HL-60/S4 (cell line): ENCODE results near the gene REN.

Source experiments
- in situ Hi-C: fragments of 300-500 bp; cut with MboI; formaldehyde crosslinking; loops from 2 replicates; pipeline ENCODE4 v1.14.3; 2022; ENCODE audit warnings: low sequenced_read_pairs

Gene REN

DNA sequence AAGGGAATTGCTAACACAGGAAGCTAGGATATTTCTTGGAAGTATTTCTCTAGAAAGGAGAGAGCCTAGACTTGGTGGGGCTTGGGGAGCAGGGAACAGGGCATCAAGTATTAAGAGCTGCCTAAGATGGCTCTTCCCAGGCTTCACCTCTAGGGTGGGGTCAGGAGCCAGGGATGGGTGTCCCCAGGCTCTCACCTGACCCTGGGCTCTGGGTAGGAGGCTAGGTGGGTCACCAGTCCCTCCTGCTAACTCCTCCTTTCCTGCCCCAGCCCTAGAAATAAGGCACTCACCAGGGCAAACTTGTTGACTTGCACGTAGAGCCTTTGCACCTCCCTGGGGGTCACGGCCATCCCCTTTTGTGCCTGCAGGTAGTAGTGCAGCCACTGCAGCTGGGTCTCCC, 29.3 kb downstream of the REN start:
- in situ Hi-C loops, result loop anchor here (25.0 kb wide), 1 partner anchor 775 kb away; the partner anchor contains the start of gene FMOD

- in situ Hi-C loops, result loop anchor here (25.0 kb wide), 1 partner anchor 772 kb away; the partner anchor contains the start of gene FMOD
Measured at GRCh38 chr1:204134103-204134502, 32.0 kb downstream of the REN start.

DNA sequence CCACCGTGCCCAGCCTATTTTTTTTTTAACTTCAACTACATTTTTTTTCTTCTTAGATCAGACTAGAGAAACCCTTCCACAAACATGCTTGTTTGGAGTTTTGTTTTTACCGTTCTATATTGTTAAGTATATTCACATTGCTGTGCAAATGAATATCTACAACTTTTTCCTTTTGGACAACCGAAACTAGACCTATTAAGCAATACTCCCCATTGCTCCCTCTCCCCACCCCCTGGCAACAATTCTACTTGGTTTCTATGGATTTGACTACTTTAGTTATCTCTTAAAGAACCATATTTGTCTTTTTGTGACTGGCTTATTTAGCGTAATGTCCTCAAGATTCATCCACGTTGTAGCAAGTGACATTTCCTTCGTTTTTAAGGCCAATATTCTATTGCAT, 33.4 kb downstream of the REN start:
- in situ Hi-C loops, result loop anchor here (25.0 kb wide), 1 partner anchor 770 kb away; the partner anchor contains the start of gene FMOD

- in situ Hi-C loops, result loop anchor here (25.0 kb wide), 1 partner anchor 770 kb away; the partner anchor contains the start of gene FMOD
Measured at GRCh38 chr1:204131978-204132377, 34.2 kb downstream of the REN start.

GRCh38 chr1:204130981-204131892, 34.9 kb downstream of the REN start:
- in situ Hi-C loops, result loop anchor here (25.0 kb wide), 1 partner anchor 769 kb away; the partner anchor contains the start of gene FMOD

- in situ Hi-C loops, result loop anchor here (25.0 kb wide), 1 partner anchor 768 kb away; the partner anchor contains the start of gene FMOD
Measured at GRCh38 chr1:204130178-204130577, 36.0 kb downstream of the REN start.

DNA sequence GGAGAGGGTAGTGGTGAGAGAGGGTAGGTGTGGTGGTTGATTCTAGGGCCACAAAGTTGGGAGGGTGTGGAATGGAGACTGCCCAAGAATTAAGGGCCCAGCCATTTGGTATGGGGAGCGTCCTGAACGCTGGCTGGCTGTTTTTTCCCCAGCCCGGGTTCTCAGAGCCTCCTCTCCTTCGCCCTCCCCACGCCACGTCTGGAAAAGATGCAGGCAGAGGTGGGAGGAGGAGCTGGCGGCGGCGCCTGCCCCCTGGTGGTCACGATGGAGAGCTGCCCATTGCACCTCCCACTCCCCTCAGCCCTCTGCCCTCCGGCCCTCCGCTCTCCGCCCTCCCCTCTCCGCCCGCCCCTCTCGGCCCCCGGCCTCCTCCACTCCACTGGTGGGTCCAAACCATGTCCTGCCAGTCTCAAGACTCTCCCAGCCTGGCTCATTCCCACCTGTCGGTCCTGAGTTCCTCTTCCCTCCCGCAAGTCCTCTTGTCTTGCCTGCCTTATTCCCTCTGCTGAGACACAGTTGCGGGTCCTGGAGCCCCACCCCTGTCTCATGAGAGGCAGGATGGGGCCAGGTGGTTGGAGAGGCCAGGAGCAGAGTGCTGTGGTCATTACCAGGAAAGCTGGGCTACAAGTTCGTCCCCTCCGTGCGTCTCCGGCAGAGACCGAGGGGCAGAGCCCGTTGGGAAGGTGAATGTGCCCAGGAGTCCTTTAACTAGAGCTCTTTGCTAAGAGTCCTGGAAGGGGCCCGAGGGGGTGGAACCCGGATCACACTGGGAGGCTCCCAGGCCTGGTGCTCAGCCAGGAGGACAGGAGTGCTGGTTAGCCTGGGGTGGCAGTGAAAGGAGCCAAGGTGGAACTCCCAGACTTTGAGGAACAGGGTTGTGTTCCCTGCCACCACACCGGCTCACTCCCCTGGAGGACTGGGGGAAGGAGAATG, 36.9 kb downstream of the REN start:
- in situ Hi-C loops, result loop anchor here (5.0 to 25.0 kb wide), 2 partner anchors 257 to 767 kb away; partner anchors contain the start of gene FMOD

DNA sequence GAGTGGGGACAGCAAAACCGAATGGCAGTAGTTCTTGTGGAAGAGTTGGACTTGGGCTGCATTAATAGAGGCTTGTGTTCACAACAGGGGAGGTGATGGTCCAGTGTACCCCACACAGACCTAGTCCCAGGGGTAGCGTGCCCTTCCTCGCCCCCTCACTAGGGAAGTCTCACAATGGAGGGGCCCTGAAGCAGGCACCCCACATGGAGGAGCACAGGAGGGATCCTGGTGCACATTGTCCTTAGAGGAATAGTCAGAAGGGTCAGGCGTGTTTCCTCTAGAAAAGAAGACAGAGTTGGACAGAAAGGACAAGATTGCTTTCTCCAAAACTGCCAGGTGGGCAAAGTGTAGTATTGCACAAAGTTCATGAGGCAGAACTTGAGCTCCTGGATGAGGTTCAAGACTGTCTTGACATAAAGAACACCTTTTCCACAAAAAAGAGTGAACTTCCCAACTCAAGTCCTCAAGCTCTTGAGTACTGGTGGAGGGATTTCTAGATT, 37.6 kb downstream of the REN start:
- in situ Hi-C loops, result loop anchor here (5.0 to 25.0 kb wide), 2 partner anchors 256 to 766 kb away; partner anchors contain the start of gene FMOD

GRCh38 chr1:204127597-204128242, 38.4 kb downstream of the REN start:
- in situ Hi-C loops, result loop anchor here (5.0 to 25.0 kb wide), 2 partner anchors 255 to 765 kb away; partner anchors contain the start of gene FMOD

- in situ Hi-C loops, result loop anchor here (5.0 to 25.0 kb wide), 2 partner anchors 255 to 765 kb away; partner anchors contain the start of gene FMOD
Measured at GRCh38 chr1:204126956-204127355, 39.2 kb downstream of the REN start.

- in situ Hi-C loops, result loop anchor here (5.0 to 25.0 kb wide), 2 partner anchors 254 to 764 kb away; partner anchors contain the start of gene FMOD
Measured at GRCh38 chr1:204126386-204126785, 39.8 kb downstream of the REN start.

DNA sequence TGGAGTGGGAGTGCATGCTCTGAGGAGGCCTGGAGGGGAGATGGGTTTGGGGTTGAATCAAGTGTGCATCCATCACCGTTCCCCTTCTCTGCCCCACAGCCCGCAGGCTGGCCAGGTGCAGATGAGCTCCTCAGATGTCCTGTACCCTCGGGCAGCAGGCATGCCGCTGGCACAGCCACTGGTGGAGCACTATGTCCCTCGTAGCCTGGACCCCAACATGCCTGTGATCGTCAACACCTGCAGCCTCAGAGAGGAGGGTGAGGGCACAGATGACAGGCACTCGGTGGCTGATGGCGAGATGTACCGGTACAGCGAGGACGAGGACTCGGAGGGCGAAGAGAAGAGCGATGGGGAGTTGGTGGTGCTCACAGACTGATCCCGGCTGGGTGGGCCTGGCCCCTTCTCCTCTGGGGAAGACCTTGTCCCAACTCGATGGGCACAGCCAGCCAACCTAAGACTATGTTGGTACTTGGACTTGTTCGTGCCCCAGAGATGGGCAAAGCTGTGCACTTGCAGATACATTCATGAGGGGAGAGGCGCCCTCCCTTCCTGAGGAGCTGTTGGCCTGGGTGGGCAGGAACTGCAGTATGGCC, 40.3 kb downstream of the REN start:
- in situ Hi-C loops, result loop anchor here (5.0 to 25.0 kb wide), 2 partner anchors 254 to 764 kb away; partner anchors contain the start of gene FMOD

DNA sequence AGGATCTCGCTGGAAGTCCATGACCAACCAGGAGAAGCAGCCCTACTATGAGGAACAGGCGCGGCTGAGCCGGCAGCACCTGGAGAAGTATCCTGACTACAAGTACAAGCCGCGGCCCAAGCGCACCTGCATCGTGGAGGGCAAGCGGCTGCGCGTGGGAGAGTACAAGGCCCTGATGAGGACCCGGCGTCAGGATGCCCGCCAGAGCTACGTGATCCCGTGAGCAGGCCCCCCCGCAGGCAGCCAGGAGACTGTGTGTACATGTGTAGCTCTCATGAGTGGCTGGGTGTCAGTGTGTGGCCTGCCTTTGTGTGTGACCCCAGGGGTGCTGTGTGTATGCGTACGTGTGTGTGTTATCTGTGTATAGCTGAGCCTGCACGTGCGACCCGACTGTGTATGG, 41.5 kb downstream of the REN start:
- in situ Hi-C loops, result loop anchor here (5.0 to 25.0 kb wide), 2 partner anchors 252 to 762 kb away; partner anchors contain the start of gene FMOD

GRCh38 chr1:204123376-204123775, 42.8 kb downstream of the REN start:
- in situ Hi-C loops, result no loop called here

DNA sequence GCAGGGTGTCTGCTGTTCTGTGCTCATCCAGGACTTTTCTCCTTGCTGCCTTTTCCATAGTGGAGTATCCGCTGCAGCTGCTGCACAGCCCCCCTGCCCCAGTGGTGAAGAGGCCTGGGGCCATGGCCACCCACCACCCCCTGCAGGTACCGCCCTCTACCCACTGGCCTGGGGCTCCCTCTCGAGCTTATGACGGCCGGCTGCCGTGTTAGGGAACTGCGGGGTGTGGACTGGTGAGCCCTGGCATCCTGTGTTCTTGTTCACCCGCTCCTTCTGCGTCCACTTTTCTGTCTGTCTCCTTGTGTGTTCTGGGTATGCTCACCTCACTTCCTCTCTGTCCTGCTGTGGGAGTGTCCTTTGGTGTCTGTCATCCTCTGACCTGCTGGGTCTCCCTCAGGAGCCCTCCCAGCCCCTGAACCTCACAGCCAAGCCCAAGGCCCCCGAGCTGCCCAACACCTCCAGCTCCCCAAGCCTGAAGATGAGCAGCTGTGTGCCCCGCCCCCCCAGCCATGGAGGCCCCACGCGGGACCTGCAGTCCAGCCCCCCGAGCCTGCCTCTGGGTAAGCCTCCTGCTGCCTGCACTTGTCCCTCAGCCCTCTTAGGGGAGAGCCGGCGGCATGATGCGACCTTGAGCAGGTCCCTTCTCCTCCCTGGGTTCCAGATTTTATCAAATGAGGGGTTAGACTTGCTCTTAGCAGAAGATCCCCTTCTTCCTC, 44.1 kb downstream of the REN start:
- in situ Hi-C loops, result no loop called here

- in situ Hi-C loops, result no loop called here
Measured at GRCh38 chr1:204116539-204116938, 49.6 kb downstream of the REN start.

- in situ Hi-C loops, result no loop called here
Measured at GRCh38 chr1:204115116-204115515, 51.0 kb downstream of the REN start.

DNA sequence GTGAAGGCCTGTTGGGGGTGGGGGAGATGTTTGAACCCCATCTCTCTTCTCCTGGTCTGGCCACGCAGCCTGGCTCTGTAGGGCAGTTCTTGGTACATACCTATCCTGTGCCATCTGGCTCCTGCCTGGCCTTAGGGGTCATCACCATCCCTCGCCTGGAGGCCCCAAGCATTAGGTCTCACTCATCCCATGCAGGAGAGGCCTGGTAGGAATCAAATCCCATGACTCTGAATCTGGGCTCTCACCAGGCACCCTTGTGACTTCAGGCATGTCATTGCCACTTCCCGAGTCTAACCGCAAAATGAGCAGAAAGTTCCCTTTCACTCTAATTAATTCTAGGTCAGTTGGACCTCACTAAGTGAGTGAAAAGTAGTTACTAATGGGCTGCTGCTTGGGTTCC, 51.5 kb downstream of the REN start:
- in situ Hi-C loops, result no loop called here

GRCh38 chr1:204113896-204114295, 52.2 kb downstream of the REN start:
- in situ Hi-C loops, result no loop called here
